Measurements from ENCODE around the gene MAP3K1. TPM values are rescaled to one million over a fixed set of nuclear protein-coding genes. Genes with fewer than 3 reads are reported as not detected.

MAP3K1 gene
- total and polyA plus RNA-seq, 9 of the 15 experiments (the other 6 are each of a cell fraction or from before 2014, with no cell fraction given): 3.9 to 13.9 (median 7.5) TPM

GRCh38 chr5:56816546-56817081 lies 1.3 kb downstream of the MAP3K1 start (continued):
- TF ChIP-seq RNF219 (CRISPR knock-in tag; IDR thresholded peaks at IDR 0.05) (no peak), TAF1 (IDR thresholded peaks at IDR 0.05; ENCODE audit: control insufficient read depth, extremely low read depth, insufficient read depth, low read length, severe bottlenecking) (peak; percentile 12), ZNF592 (IDR thresholded peaks at IDR 0.05) (no peak), ASH1L (IDR thresholded peaks at IDR 0.05; ENCODE audit: borderline replicate concordance, low read depth, partially characterized antibody) (no peak), ZNF778 (CRISPR knock-in tag; IDR thresholded peaks at IDR 0.05) (no peak), ARID3A (IDR thresholded peaks at IDR 0.05; ENCODE audit: borderline replicate concordance, low read depth, low read length) (no peak), ZKSCAN1 (IDR thresholded peaks at IDR 0.05; ENCODE audit: low read depth, low read length) (no peak), ZNF449 (CRISPR knock-in tag; IDR thresholded peaks at IDR 0.05) (no peak), BACH1 (tag; IDR thresholded peaks at IDR 0.05) (no peak), RAD51 (IDR thresholded peaks at IDR 0.05; ENCODE audit: borderline replicate concordance, low read depth) (no peak), SMARCA4 (IDR thresholded peaks at IDR 0.05) (no peak), LEF1 (IDR thresholded peaks at IDR 0.05) (peak; percentile 71; the same call in 1 of the 2 replicates), RBBP5 (IDR thresholded peaks at IDR 0.05; ENCODE audit: borderline replicate concordance, insufficient read depth, low read length, poor library complexity, severe bottlenecking) (peak; percentile 91), ZBTB1 (CRISPR knock-in tag; IDR thresholded peaks at IDR 0.05; ENCODE audit: borderline replicate concordance, low read depth) (0 out of 2 replicates have a peak, but pooled peaks have one; percentile 40), NKRF (IDR thresholded peaks at IDR 0.05; ENCODE audit: borderline replicate concordance) (peak; percentile 21; the same call in 1 of the 2 replicates), KHSRP (IDR thresholded peaks at IDR 0.05) (no peak)
